ENCODE results near the gene TBRG1.
A peak's percentile ranks its signal among the peaks of the same experiment; 100 is the strongest.
"Not testable (repeated sequence)": the region's sequence is repeated elsewhere in the genome, so short reads cannot be mapped to it uniquely, and the experiment has no call there.

TBRG1 gene

GRCh38 chr11:124622531-124623451, at the start of gene TBRG1:
Gene TBRG1 (plus strand): TSS chr11:124622864. CDS start chr11:124623084, 220 bp downstream.
- peak; percentile 95 for DNase-seq

- DNase-seq: no peak
These were observed 44.8 kb upstream of the TBRG1 start for GRCh38 chr11:124577716-124578427.

GRCh38 chr11:124578761-124579160, 43.9 kb upstream of the TBRG1 start:
- DNase-seq: no peak

DNA sequence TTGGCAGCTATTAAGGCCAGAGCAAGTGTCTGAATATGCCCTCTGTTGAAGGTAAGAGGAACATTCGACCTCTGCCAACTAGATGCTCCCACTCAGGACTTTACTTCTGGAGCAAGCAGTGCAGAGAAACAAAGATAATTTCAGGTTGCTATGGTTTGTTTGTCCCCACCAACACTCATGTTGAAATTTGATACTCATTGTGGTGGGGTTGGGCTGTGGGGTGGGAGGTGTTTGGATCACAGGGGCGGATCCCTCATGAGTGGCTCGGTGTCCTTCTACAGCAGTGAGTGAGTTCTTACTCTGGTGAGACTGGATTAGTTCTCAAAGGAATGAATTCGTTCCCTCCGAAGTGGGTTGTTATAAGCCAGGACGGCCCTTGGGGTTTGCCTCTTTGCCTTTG, 40.8 kb upstream of the TBRG1 start:
- DNase-seq: no peak

- no peak for DNase-seq
These were observed 40.1 kb upstream of the TBRG1 start for GRCh38 chr11:124582565-124582964.

DNA sequence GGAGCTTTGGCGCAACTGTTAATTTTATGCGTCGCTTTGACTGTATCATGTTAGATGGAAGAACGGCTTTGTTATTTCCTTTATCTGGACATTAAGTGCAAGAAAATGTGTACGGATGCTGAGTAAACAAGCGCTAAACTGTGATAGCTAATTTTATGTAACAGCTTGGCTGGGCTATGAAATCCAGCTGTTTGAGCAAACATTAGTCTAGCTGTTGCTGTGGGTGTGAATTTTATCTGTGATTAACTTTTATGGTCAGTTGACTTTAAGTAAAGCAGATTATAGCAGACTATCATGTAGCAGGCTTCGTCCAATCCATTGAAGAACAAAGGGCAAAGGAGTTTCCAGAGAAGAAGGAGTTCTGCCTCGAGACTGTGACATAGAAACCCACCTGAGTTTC, 38.9 kb upstream of the TBRG1 start:
- DNase-seq: no peak

DNA sequence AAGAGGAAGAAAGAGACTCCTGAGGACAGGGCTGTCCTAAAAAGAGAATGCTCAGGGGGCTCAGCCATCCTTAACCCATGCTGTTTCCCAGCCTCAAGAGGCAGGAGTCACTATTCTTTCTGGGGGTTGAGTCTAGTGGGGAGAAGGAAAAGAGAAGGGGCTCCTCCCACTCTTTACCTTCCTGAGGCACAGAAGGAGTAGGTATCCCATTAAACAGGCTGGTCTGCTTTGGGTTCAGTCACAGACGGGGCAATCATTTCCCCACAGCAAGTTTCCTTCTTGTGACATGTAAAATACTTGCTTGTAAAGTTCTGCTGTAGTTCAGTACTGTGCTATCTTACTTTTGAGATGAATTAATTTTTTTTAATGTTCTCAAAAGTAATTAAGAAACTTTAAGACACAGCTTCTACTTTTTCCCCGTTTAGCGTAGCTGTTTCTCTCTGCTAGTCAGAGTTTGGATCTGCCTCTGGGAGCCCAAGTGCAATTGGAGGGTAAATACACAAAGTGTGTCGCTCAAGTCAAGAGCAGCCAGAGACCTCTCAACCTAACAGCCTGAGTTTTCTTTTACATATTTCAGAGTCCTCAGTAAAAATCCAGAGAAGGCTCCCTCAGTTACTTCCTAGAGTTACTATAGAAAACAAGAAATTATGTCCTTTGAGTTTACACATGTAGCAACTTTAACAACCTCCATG, 37.8 kb upstream of the TBRG1 start:
- no peak for DNase-seq

GRCh38 chr11:124586238-124586860, 36.3 kb upstream of the TBRG1 start:
- peak; percentile 58 for DNase-seq

DNA sequence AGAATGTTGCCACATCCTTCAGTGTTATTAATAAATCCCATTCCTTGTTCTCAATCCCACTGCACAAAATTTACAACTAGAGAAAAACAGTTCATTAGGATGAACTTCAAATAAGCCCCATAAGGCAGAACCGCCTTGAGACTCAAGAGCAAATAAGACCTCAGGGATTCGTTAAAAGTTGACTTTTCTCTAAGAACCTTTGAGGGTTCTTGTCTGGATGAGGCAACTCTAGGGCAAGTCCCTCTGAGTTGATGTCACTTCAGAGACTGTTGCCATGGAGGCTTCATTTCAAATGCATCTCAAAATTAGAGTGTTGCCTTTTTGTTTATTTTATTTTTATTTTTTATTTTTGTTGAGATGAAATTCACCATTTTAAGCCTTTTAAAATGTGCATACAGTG, 31.2 kb upstream of the TBRG1 start:
- no peak for DNase-seq

DNA sequence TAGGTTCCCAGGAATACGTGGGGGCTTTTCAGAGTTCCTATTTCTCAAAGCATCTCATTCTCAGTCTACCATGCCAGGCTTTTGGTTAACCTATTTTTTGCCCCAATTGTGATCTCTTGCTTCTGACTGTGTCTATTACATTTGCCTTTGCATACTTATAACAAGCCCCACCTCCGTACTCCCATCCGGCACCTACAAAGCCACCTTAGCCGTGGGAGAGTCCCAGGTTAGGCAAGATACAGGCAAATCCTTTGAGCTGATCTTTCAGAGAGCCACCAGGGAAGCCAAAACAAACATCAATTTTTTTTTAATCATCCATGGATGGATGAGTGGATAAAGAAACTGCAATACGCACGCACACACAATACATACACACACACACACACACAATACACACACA, 30.0 kb upstream of the TBRG1 start:
- DNase-seq: no peak

GRCh38 chr11:124595302-124595701, 27.4 kb upstream of the TBRG1 start:
- no peak for DNase-seq

- no peak for DNase-seq
These were observed 25.0 kb upstream of the TBRG1 start for GRCh38 chr11:124597626-124598025.

GRCh38 chr11:124600621-124601320, 21.9 kb upstream of the TBRG1 start:
- DNase-seq: no peak

DNA sequence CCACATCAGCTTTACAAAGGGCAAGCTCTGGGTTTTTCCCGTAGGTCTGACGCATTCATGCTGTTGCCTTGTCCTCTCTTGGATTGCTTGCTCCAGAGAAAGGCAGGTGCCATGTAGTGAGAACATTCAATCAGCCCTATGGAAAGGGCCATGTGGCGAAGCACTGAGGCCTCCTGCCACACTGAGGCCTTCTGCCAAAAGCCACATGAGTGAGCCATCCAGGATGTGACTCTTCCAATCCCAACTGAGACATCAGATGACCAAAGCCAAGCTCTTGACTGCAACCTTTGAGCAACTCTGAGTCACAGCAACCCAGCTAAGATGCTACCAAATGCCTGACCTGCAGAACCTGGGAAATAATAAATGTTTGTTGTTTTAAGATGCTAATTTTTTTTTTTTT, 20.5 kb upstream of the TBRG1 start:
- DNase-seq: no peak

- DNase-seq: not testable (repeated sequence)
These were observed 19.9 kb upstream of the TBRG1 start for GRCh38 chr11:124602723-124603122.

GRCh38 chr11:124605719-124606118, 16.9 kb upstream of the TBRG1 start:
- no peak for DNase-seq

- DNase-seq: no peak
These were observed 14.5 kb upstream of the TBRG1 start for GRCh38 chr11:124608147-124608546.

- no peak for DNase-seq
These were observed 12.4 kb upstream of the TBRG1 start for GRCh38 chr11:124610295-124610694.

DNA sequence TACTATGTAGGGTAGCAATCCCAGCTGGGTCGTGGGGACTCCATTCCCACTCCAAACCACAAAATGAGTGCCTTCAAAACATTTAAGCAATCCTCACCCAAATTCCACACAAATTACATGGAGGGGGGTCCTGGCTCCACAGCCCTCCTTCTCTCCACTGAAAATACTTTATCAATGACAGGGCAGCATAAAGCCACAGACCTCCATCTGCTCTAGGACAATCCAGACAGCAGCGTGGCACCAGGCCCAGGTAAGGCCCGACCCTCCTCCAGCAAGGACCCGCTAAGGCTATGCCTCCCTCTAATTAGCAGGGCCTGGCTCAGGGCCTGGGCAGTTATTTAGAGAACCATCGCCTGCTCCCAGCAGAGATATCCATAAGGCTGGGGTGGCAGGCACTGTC, 11.6 kb upstream of the TBRG1 start, which contains the start of gene PANX3:
PANX3 (plus strand) TSS at position 365 of the 400 bp plus-strand sequence. CDS start 129 bp downstream, outside the sequence.
- DNase-seq: no peak

DNA sequence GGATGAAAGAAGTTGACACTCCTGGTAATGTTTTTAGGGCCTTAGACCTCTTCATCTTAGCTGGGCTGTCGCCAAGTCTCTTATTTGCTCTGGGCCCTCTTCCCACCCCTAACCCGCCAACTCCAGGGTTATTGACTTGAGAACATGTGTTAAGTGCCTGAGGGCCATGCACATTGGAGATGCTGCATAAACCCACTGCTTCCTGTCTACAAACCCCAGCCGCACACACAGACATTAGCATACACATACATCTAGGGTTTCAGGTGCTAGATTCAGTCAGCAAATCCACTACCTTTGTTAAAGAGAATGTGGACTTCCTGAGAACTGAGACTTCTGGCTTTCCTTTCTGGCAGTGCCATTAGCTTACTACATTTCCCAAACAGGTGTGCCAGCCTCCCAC, 10.6 kb upstream of the TBRG1 start:
- peak; percentile 32 for DNase-seq

DNA sequence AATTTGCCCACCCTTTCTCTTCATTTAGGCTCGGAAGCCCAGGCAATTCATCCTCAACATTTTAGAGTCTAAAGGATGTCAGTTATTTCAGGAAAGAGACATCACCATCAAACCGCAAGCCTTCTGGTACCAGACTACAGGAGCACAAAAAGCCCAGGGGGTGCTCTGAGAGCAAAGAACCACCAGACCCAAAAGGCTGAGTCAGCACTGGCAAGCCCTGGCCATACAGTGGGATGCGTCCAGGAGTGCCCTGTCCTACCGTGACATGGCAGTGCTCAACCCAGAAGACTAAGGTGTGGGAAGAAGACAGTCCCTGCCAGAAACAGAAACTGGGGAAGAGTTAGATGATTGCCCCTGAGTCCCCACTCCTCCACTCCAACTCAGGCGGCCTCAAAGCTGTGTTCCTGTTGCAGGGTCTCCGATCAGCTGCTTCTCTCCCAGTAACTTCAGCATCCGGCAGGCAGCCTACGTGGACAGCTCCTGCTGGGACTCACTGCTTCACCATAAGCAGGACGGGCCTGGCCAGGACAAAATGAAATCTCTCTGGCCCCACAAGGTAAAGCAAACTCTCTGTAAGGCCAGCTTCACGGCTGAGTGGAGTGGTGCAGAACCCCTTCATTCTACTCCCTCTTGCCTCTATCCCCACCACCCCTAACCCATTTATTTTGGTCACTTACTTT, 10.0 kb upstream of the TBRG1 start:
- no peak for DNase-seq

DNA sequence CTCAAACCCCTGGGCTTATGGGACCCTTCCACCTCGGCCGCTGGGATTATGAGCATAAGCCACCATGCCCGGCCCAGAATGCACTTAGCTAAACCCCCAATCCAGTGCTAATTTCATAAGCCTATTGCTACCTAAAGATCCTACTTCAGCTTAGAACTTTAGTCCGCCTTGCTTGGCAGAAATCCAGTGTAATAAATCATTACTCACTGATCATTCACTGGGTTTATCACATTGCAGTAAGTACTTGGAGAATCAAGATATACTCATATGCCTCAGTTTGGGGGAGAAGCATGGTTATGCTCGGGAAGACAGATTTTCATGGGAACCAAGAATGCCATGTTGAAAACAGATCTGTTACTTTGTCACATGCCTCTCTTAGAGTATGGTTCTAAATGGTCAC, 3.8 kb upstream of the TBRG1 start:
- no peak for DNase-seq

Measured in NCI-H1092 treated with DMSO at 0.1 percent for 48 hours (cell line).